OCI-LY7 (cell line): Measurements from ENCODE around the gene SNRNP48.

ENCODE experiments used
- CTCF ChIP-seq: fragments of 200-600 bp; sonication (generic); conservative IDR thresholded peaks from 2 replicates; pipeline ENCODE4 v1.5.1; 2014; ENCODE audit warnings: mild to moderate bottlenecking, antibody characterized with exemption, low read length, moderate library complexity, mixed read lengths
- EZH2phosphoT487 ChIP-seq: fragments of 200-600 bp; sonication (generic); IDR thresholded peaks from 2 replicates; pipeline ENCODE4 v1.6.1; 2018; ENCODE audit warnings: low read depth, borderline replicate concordance, mild to moderate bottlenecking, mixed run types, antibody characterized with exemption, low read length, moderate library complexity, mixed read lengths

DNA sequence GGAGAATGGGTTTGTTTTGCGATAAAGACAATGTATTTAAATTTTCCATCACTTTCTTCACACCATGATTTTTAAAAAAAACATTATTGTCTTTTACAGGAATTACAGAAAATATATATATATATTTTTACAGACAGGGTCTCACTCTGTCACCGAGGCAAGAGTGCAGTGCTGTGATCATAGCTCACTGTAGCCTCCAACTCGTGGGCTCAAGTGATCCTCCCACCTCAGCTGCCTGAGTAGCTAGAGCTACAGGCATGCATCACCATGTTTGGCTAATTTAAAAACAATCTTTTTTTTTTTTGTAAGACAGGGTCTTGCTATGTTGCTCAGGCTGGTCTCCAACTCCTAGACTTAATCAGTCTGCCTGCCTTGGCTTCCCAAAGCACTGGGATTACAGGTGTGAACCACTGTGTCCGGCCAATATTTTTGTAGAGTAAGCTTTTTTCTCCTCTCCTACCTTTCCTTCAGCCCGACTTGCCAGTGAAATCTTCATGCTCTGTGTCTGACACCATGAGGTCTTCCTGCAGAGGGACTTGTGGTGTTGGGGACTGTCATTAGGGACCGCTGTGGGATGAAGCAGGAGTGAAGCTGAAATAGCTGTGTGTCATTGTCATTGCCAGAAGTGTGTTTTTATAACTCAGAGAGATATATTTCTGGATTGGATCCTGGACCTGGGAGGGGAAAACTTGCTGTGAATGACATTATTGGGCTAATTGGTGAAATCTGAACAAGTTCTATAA, 35.3 kb upstream of the SNRNP48 start:
- TF ChIP-seq CTCF (no peak), EZH2phosphoT487 (no peak)
